PFSK-1 (cell line): ENCODE results near the gene RPUSD4.

Experiments
- FOXP2 ChIP-seq: optimal IDR thresholded peaks from 2 replicates; pipeline ENCODE3; 2011; ENCODE audit warnings: borderline replicate concordance, control low read depth, inconsistent platforms; ENCODE audit not compliant: insufficient read depth; ENCODE audit errors: extremely low read length, extremely low read depth
- POLR2AphosphoS5 ChIP-seq: IDR thresholded peaks from 2 replicates; pipeline ENCODE4 v1.6.1; 2012; ENCODE audit warnings: low read depth, mild to moderate bottlenecking, control low read depth, low read length, moderate library complexity
- SIN3A ChIP-seq: IDR thresholded peaks from 2 replicates; pipeline ENCODE4 v1.6.1; 2012; ENCODE audit warnings: mild to moderate bottlenecking, low read length, moderate library complexity, borderline replicate concordance; ENCODE audit not compliant: insufficient read depth
- TAF1 ChIP-seq: IDR thresholded peaks from 2 replicates; pipeline ENCODE4 v1.6.1; 2012; ENCODE audit warnings: low read length, control low read depth, borderline replicate concordance; ENCODE audit not compliant: insufficient read depth
- TF ChIP-seq, protein P1 (sequence below), 2 experiments: IDR thresholded peaks; 2 replicates each; pipeline versions ENCODE4 v1.6.1 to v1.8.0; 2011 to 2012; ENCODE audit warnings: low read depth in 2 of 2, low read length in 2 of 2, control low read depth in 1 of 2, inconsistent platforms in 1 of 2, mild to moderate bottlenecking in 1 of 2, moderate library complexity in 1 of 2; ENCODE audit not compliant: insufficient read depth in 1 of 2

The RPUSD4 gene

DNA sequence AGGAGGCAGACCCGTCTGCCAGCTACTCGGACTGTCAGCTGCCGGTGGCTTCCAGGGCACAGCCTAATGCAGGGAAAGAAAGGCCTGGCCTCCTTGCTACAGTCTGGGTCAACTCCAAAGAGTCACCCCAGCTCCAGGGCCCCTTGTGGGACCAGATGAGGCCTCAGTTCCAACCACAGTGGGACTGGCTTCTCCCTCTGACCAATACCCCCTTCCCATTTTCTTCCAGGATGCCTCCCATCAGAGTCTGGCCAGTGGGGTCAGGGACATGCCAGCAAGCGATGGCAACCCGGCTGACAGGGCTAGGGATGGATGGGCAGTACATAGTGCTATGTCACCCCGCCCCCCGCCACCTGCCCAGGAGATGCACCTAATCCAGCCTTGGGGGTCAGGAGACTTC is 36.6 kb downstream of the RPUSD4 start:
- no peak for TF ChIP-seq TAF1
- TF ChIP-seq FOXP2: no peak
- TF ChIP-seq SIN3A: no peak
- no peak for TF ChIP-seq POLR2AphosphoS5
- TF ChIP-seq, protein P1, sequence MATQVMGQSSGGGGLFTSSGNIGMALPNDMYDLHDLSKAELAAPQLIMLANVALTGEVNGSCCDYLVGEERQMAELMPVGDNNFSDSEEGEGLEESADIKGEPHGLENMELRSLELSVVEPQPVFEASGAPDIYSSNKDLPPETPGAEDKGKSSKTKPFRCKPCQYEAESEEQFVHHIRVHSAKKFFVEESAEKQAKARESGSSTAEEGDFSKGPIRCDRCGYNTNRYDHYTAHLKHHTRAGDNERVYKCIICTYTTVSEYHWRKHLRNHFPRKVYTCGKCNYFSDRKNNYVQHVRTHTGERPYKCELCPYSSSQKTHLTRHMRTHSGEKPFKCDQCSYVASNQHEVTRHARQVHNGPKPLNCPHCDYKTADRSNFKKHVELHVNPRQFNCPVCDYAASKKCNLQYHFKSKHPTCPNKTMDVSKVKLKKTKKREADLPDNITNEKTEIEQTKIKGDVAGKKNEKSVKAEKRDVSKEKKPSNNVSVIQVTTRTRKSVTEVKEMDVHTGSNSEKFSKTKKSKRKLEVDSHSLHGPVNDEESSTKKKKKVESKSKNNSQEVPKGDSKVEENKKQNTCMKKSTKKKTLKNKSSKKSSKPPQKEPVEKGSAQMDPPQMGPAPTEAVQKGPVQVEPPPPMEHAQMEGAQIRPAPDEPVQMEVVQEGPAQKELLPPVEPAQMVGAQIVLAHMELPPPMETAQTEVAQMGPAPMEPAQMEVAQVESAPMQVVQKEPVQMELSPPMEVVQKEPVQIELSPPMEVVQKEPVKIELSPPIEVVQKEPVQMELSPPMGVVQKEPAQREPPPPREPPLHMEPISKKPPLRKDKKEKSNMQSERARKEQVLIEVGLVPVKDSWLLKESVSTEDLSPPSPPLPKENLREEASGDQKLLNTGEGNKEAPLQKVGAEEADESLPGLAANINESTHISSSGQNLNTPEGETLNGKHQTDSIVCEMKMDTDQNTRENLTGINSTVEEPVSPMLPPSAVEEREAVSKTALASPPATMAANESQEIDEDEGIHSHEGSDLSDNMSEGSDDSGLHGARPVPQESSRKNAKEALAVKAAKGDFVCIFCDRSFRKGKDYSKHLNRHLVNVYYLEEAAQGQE (IDR thresholded peaks at IDR 0.05; ENCODE audit: insufficient read depth in 1 of 2, low read depth in 2 of 2, low read length in 2 of 2): no peak

DNA sequence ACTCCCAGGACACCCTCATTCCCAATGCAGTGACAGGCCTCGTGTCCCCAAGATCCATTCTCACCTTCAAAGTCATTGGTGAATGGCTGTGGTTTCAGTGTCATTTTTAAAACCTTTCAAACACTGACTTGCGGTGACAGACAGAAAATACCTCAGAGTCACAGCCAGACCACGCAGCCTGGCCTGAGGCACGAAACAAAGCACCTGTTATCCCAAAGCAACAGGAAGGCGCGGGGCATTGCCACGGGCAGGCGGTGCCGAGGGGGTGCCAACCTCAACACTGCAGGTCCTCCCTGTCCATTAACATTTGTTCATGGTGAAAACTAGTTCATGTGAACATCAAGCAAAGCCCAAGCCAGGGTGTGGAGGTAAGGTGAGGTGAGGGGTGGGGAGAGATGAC is 38.2 kb downstream of the RPUSD4 start:
- TF ChIP-seq TAF1 (no peak), SIN3A (no peak), POLR2AphosphoS5 (no peak), FOXP2 (no peak)
- TF ChIP-seq, protein P1 (IDR thresholded peaks at IDR 0.05; ENCODE audit: insufficient read depth in 1 of 2, low read depth in 2 of 2, low read length in 2 of 2): no peak

DNA sequence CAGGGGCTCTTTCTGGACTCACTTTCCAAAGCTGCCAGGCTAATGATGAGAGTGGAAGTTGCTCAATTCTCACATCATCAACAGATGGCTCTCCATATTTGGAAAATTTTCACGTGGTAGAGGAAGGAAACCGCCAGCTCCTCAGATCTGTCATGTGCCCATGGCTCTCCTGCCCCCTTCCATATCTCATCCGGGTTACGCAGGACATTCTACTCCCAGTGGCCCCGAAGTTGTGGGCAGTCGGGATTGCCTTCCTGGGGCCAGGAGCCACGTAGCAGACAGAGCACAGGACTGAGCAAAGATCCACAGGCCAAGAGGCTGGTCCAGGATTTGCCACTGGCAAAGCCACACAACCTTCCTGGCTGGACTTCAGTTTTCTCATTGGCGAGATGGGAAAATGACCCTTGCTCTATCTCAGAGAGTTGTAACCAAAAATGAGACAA is 38.8 kb downstream of the RPUSD4 start:
- TF ChIP-seq POLR2AphosphoS5 (no peak), TAF1 (no peak), SIN3A (no peak), FOXP2 (no peak)
- TF ChIP-seq, protein P1 (IDR thresholded peaks at IDR 0.05; ENCODE audit: insufficient read depth in 1 of 2, low read depth in 2 of 2, low read length in 2 of 2): no peak

DNA sequence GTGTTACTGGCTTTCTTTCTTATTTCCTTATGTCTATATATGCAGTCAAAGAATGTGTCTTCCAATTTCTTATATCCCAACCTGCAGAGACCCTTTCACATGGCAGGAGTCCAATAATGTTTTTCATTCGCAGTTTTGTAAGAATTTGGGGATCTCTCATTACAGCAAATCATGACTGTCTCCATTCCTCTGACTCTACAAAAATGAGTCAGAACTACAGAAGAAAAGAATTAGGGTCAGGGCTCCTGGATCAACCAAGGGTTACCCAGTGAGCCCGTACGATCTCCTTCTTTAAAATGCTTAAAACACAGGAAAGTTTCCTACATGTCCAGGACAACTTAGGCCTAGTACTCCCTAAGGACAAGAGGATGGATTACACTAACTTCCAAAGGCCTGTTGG is 42.2 kb downstream of the RPUSD4 start:
- TF ChIP-seq TAF1: no peak
- no peak for TF ChIP-seq POLR2AphosphoS5
- no peak for TF ChIP-seq FOXP2
- TF ChIP-seq, protein P1 (IDR thresholded peaks at IDR 0.05; ENCODE audit: insufficient read depth in 1 of 2, low read depth in 2 of 2, low read length in 2 of 2): no peak
- TF ChIP-seq SIN3A: no peak

DNA sequence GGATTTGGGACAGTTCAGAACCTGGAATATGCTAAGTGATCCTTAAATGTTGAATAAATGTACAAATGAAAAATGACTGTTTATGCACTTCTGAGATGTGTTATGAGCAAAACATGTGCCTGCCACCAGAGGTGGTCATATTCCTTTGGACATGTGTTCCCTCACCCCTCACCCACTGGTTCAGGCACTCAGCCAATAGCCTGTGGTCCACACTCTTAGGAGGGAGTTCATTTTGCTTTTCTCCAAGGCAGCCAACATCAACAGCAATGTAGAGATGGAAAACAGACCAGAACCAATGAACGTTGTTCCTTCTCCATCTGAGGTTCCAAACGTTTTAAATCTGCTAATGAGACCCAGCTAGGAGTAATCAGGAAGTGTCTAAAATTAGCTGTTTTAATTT is 44.0 kb downstream of the RPUSD4 start:
- TF ChIP-seq, protein P1 (IDR thresholded peaks at IDR 0.05; ENCODE audit: insufficient read depth in 1 of 2, low read depth in 2 of 2, low read length in 2 of 2): no peak
- no peak for TF ChIP-seq POLR2AphosphoS5
- no peak for TF ChIP-seq FOXP2
- no peak for TF ChIP-seq TAF1
- TF ChIP-seq SIN3A: no peak
